WTC11 (cell line): ENCODE data around the gene ABL1. TPM values are rescaled to one million over a fixed set of nuclear protein-coding genes. Genes with fewer than 3 reads are reported as not detected.

ENCODE experiments used
- ATAC-seq: fragments of 200-7000 bp; cut with Tn5 transposase; 2 replicates; pipeline ENCODE4 v1.10.0; 2021; ENCODE audit warnings: mild to moderate bottlenecking, moderate library complexity
- CTCF ChIA-PET: fragments of 300-600 bp; sonication (Branson Sonifier 250); formaldehyde crosslinking; loops from one replicate; lab custom pipeline; 2021; ENCODE audit warnings: antibody characterized with exemption; lab: Charles Lee
- POLR2A ChIA-PET: fragments of 350-600 bp; sonication (Branson Sonifier 250); formaldehyde crosslinking; loops from one replicate; lab custom pipeline; 2021; ENCODE audit warnings: antibody characterized with exemption; lab: Charles Lee
- DNase-seq: peaks from one replicate; pipeline ENCODE4 v3.0.0; 2021; ENCODE audit warnings: low spot score
- H3K27ac Mint-ChIP-seq: 2 replicates; pipeline ENCODE4 v1.8.0; 2021; ENCODE audit warnings: mixed read lengths
- H3K27me3 Mint-ChIP-seq: 2 replicates; pipeline ENCODE4 v1.8.0; 2021; ENCODE audit warnings: low read depth, mild to moderate bottlenecking, moderate library complexity, mixed read lengths
- H3K36me3 Mint-ChIP-seq: 2 replicates; pipeline ENCODE4 v1.8.0; 2021; ENCODE audit warnings: mixed read lengths
- H3K4me1 Mint-ChIP-seq: 2 replicates; pipeline ENCODE4 v1.8.0; 2022; ENCODE audit warnings: mixed read lengths
- H3K4me3 Mint-ChIP-seq: 2 replicates; pipeline ENCODE4 v1.8.0; 2021; ENCODE audit warnings: mild to moderate bottlenecking, moderate library complexity, mixed read lengths
- H3K9me3 Mint-ChIP-seq: 2 replicates; pipeline ENCODE4 v1.8.0; 2021; ENCODE audit warnings: mixed read lengths
- ATF1 ChIP-seq: sonication (generic); formaldehyde crosslinking; IDR thresholded peaks from 2 replicates; pipeline ENCODE4 v1.8.1; 2023; ENCODE audit warnings: mild to moderate bottlenecking, moderate library complexity, missing genetic modification reagents
- E2F1 ChIP-seq: sonication (generic); formaldehyde crosslinking; IDR thresholded peaks from 2 replicates; pipeline ENCODE4 v1.8.0; 2022; ENCODE audit warnings: mild to moderate bottlenecking, missing genetic modification reagents
- HMGXB4 ChIP-seq: sonication (generic); formaldehyde crosslinking; IDR thresholded peaks from 2 replicates; pipeline ENCODE4 v1.8.1; 2023; ENCODE audit warnings: mild to moderate bottlenecking, moderate library complexity, missing genetic modification reagents
- JAZF1 ChIP-seq: fragments of 250-450 bp; sonication (Bioruptor Pico); IDR thresholded peaks from 2 replicates; pipeline ENCODE4 v1.9.0; 2021; ENCODE audit warnings: moderate library complexity, mild to moderate bottlenecking, inconsistent platforms
- NFYB ChIP-seq: sonication (generic); formaldehyde crosslinking; conservative IDR thresholded peaks from 2 replicates; pipeline ENCODE4 v1.8.0; 2022; ENCODE audit warnings: low read depth, missing genetic modification reagents
- TCF7 ChIP-seq: sonication (generic); formaldehyde crosslinking; IDR thresholded peaks from 2 replicates; pipeline ENCODE4 v1.8.0; 2022; ENCODE audit warnings: mild to moderate bottlenecking, low read depth, missing genetic modification reagents, moderate library complexity
- TEAD1 ChIP-seq: sonication (generic); formaldehyde crosslinking; IDR thresholded peaks from 2 replicates; pipeline ENCODE4 v1.8.0; 2022; ENCODE audit warnings: mild to moderate bottlenecking, missing genetic modification reagents
- ZMAT4 ChIP-seq: fragments of 250-450 bp; sonication (Bioruptor Pico); IDR thresholded peaks from 2 replicates; pipeline ENCODE4 v1.9.0; 2021; ENCODE audit warnings: mild to moderate bottlenecking
- ZNF281 ChIP-seq: sonication (generic); formaldehyde crosslinking; IDR thresholded peaks from 2 replicates; pipeline ENCODE4 v1.8.0; 2023; ENCODE audit warnings: mild to moderate bottlenecking, missing genetic modification reagents
- ZNF512 ChIP-seq: sonication (generic); formaldehyde crosslinking; IDR thresholded peaks from 2 replicates; pipeline ENCODE4 v1.8.1; 2022; ENCODE audit warnings: missing genetic modification reagents, borderline replicate concordance
- total RNA-seq: library from RNA; stranded (reverse); gene quantifications from 3 replicates; pipeline ENCODE4 v1.2.3, GENCODE V29; 2021
- TF ChIP-seq, protein P1 (sequence below): fragments of 250-450 bp; sonication (Bioruptor Pico); IDR thresholded peaks from 2 replicates; pipeline ENCODE4 v1.9.0; 2021; ENCODE audit warnings: moderate library complexity, mild to moderate bottlenecking, inconsistent platforms, borderline replicate concordance
- TF ChIP-seq, protein P2 (sequence below): sonication (generic); formaldehyde crosslinking; IDR thresholded peaks from 2 replicates; pipeline ENCODE4 v1.8.1; 2023; ENCODE audit warnings: mild to moderate bottlenecking, missing genetic modification reagents, borderline replicate concordance
- TF ChIP-seq, protein P3 (sequence below): fragments of 200-600 bp; IDR thresholded peaks from 2 replicates; pipeline ENCODE4 v1.8.0; 2022; ENCODE audit warnings: antibody characterized with exemption

ABL1 gene
- total RNA-seq, 1 experiment from 2014 or later: 104 TPM

- no peak for TF ChIP-seq ZNF281 (CRISPR knock-in tag)
- TF ChIP-seq ZMAT4: no peak
- TF ChIP-seq HMGXB4: no peak
- no peak for TF ChIP-seq E2F1 (CRISPR knock-in tag)
- no peak for TF ChIP-seq TEAD1
Observed at GRCh38 chr9:130817914-130818313, 17.1 kb upstream of the ABL1 start (continued).

- Mint-ChIP-seq H3K4me3 (no peak overlapping the region), H3K9me3 (peaks cover 7% of the 10 kb centered on the region), H3K4me1 (peaks cover 41% of the 10 kb centered on the region), H3K27me3 (no peaks in the 10 kb centered on the region), H3K27ac (peak overlapping the region; percentile 56), H3K36me3 (peaks cover 6% of the 10 kb centered on the region)
- ChIA-PET CTCF (interaction anchor here (0.9 to 1.2 kb wide), 2 partner anchors 49 to 121 kb away, joined by 3 to 5 read pairs; no protein-coding TSS in a partner anchor), POLR2A (no interaction called here)
- no peak for DNase-seq
- no peak for ATAC-seq
- TF ChIP-seq JAZF1: no peak
- no peak for TF ChIP-seq E2F1 (CRISPR knock-in tag)
- TF ChIP-seq, protein P1, sequence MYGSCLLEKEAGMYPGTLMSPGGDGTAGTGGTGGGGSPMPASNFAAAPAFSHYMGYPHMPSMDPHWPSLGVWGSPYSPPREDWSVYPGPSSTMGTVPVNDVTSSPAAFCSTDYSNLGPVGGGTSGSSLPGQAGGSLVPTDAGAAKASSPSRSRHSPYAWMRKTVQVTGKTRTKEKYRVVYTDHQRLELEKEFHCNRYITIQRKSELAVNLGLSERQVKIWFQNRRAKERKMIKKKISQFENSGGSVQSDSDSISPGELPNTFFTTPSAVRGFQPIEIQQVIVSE (CRISPR knock-in tag): no peak
- TF ChIP-seq ZNF512: no peak
- no peak for TF ChIP-seq ATF1 (CRISPR knock-in tag)
- no peak for TF ChIP-seq TCF7 (CRISPR knock-in tag)
- TF ChIP-seq, protein P2, sequence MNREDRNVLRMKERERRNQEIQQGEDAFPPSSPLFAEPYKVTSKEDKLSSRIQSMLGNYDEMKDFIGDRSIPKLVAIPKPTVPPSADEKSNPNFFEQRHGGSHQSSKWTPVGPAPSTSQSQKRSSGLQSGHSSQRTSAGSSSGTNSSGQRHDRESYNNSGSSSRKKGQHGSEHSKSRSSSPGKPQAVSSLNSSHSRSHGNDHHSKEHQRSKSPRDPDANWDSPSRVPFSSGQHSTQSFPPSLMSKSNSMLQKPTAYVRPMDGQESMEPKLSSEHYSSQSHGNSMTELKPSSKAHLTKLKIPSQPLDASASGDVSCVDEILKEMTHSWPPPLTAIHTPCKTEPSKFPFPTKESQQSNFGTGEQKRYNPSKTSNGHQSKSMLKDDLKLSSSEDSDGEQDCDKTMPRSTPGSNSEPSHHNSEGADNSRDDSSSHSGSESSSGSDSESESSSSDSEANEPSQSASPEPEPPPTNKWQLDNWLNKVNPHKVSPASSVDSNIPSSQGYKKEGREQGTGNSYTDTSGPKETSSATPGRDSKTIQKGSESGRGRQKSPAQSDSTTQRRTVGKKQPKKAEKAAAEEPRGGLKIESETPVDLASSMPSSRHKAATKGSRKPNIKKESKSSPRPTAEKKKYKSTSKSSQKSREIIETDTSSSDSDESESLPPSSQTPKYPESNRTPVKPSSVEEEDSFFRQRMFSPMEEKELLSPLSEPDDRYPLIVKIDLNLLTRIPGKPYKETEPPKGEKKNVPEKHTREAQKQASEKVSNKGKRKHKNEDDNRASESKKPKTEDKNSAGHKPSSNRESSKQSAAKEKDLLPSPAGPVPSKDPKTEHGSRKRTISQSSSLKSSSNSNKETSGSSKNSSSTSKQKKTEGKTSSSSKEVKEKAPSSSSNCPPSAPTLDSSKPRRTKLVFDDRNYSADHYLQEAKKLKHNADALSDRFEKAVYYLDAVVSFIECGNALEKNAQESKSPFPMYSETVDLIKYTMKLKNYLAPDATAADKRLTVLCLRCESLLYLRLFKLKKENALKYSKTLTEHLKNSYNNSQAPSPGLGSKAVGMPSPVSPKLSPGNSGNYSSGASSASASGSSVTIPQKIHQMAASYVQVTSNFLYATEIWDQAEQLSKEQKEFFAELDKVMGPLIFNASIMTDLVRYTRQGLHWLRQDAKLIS (CRISPR knock-in tag): no peak
- TF ChIP-seq NFYB (CRISPR knock-in tag): no peak
- TF ChIP-seq, protein P3, sequence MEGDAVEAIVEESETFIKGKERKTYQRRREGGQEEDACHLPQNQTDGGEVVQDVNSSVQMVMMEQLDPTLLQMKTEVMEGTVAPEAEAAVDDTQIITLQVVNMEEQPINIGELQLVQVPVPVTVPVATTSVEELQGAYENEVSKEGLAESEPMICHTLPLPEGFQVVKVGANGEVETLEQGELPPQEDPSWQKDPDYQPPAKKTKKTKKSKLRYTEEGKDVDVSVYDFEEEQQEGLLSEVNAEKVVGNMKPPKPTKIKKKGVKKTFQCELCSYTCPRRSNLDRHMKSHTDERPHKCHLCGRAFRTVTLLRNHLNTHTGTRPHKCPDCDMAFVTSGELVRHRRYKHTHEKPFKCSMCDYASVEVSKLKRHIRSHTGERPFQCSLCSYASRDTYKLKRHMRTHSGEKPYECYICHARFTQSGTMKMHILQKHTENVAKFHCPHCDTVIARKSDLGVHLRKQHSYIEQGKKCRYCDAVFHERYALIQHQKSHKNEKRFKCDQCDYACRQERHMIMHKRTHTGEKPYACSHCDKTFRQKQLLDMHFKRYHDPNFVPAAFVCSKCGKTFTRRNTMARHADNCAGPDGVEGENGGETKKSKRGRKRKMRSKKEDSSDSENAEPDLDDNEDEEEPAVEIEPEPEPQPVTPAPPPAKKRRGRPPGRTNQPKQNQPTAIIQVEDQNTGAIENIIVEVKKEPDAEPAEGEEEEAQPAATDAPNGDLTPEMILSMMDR: no peak
Observed at GRCh38 chr9:130820135-130820738, 14.8 kb upstream of the ABL1 start.
